Left lung (tissue), 10 donors: Measurements from ENCODE around the gene HOXA1. TPM values are rescaled to one million over a fixed set of nuclear protein-coding genes. Genes with fewer than 3 reads are reported as not detected.

ENCODE experiments used
- ATAC-seq: fragments of 200-7000 bp; cut with Tn5 transposase; one replicate; pipeline ENCODE4 v1.9.1; 2020; ENCODE audit warnings: moderate library complexity
- DNase-seq, 4 donors: peaks; one replicate each; pipeline ENCODE4 v3.0.0-alpha.2; 2013 to 2020
- H3K27ac ChIP-seq, 2 donors: fragments of 200-600 bp; sonication (generic) in 1 of 2; one replicate each; pipeline versions ENCODE4 v1.5.0 to v1.8.0; 2020 to 2021
- H3K27me3 ChIP-seq, 2 donors: fragments of 200-600 bp; sonication (generic) in 1 of 2; one replicate each; pipeline versions ENCODE4 v1.5.0 to v1.8.0; 2020 to 2021
- H3K36me3 ChIP-seq, 2 donors: fragments of 200-600 bp; sonication (generic) in 1 of 2; one replicate each; pipeline versions ENCODE4 v1.5.0 to v1.8.0; 2020 to 2021
- H3K4me1 ChIP-seq, 2 donors: fragments of 200-600 bp; one replicate each; pipeline ENCODE4 v1.8.0; 2021
- H3K4me3 ChIP-seq, 2 donors: fragments of 200-600 bp; sonication (generic) in 1 of 2; one replicate each; pipeline versions ENCODE4 v1.5.0 to v1.8.0; 2020 to 2021; ENCODE audit warnings: mild to moderate bottlenecking in 1 of 2
- H3K9me3 ChIP-seq, 2 donors: fragments of 200-600 bp; sonication (generic) in 1 of 2; one replicate each; pipeline versions ENCODE4 v1.5.0 to v1.8.0; 2020 to 2021
- CTCF ChIP-seq, 2 donors: fragments of 200-600 bp; sonication (generic) in 1 of 2; IDR thresholded peaks; one replicate each; pipeline versions ENCODE4 v1.5.0 to v1.8.0; 2021; ENCODE audit warnings: antibody characterized with exemption in 2 of 2
- intact Hi-C, 2 donors: fragments of 100-400 bp; cut with DNase I; formaldehyde crosslinking; loops; one replicate each; pipeline versions ENCODE4 v1.11.2 to v1.14.2; 2022
- polyA plus RNA-seq, 6 donors: library from polyadenylated mRNA; unstranded; fragments of 120-200 nt; gene quantifications; one replicate each; pipeline ENCODE4 v1.2.1, GENCODE V29; 2013; ENCODE audit not compliant: insufficient read length in 6 of 6
- total RNA-seq, 2 donors: library from RNA; stranded (reverse); fragmentation: NEBNext Ultra II Directional; extraction: Animal tissue kit (Norgen Biotek cat#: 25700); gene quantifications; one replicate each; pipeline ENCODE4 v1.2.1, GENCODE V29; 2021
- donor health status: DM: no; HTN: yes; CAD: no.
- donor health status: DM: no; HTN: no; CAD: no.

The HOXA1 gene
- total and polyA plus RNA-seq, 8 donors: 0.50 to 3.1 (median 2.1) TPM

- peak in 1 of 4 donors; percentile 41 for DNase-seq
- Histone ChIP-seq H3K4me3 (peak overlapping the region; percentile 52 to 56), H3K27ac (peak overlapping the region; percentile 86 to 92), H3K9me3 (no peaks in the 10 kb centered on the region), H3K4me1 (peaks cover 3 to 13% of the 10 kb centered on the region in 2 donors), H3K36me3 (no peaks in the 10 kb centered on the region), H3K27me3 (peaks cover 19 to 100% of the 10 kb centered on the region in 2 donors)
- TF ChIP-seq CTCF (IDR thresholded peaks at IDR 0.05): no peak
- no peak for ATAC-seq
- intact Hi-C loops: loop anchor here in 1 of 2 donors (5.0 kb wide), 1 partner anchor 44 kb away; the partner anchor contains the start of gene HOXA1
Observed at GRCh38 chr7:27141137-27141922, 45.5 kb upstream of the HOXA1 start.

DNA sequence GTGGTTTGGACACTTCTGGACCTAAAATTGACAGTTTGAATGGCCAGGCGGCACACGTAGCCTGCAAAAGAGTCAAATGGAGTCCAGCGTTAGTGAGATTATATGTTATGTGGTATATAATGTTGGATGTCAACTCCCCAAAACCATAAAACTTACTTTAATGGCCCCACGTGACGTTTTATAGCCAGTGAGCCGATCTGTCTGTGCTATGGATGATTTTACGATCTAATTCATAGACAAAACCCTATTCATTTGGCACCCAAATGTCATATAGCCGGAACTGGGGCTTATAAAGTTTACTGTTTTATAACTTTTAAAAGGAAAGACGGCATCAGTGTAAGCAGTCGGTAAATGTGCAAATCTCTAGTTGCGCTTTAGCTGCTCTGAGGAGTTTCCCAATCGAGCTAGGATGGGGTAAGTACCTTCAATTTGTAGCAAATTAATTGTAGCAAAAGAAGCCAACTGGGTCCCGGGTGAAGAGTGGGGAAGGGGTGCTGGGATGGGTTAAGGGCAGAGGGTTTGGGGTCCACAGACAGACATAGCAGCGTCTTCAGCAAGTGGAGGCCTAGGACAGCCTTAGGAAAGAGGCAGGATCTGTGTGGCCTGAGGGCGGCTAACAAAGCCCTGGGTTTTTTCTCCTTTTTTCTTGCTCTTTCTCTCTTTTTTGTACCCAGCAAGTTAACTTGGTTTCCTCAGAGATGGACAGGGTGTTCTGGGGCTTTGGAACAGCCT lies 44.5 kb upstream of the HOXA1 start:
- H3K27me3 ChIP-seq: peaks cover 22 to 100% of the 10 kb centered on the region in 2 donors
- intact Hi-C loops: loop anchor here in 1 of 2 donors (5.0 kb wide), 1 partner anchor 43 kb away; the partner anchor contains the start of gene HOXA1
- no peaks in the 10 kb centered on the region for H3K9me3 ChIP-seq
- H3K27ac ChIP-seq: peak overlapping the region; percentile 86 to 92
- no peaks in the 10 kb centered on the region for H3K36me3 ChIP-seq
- DNase-seq (peak in 1 of 4 donors; percentile 41), ATAC-seq (no peak)
- H3K4me3 ChIP-seq: peak overlapping the region; percentile 12 to 52
- peaks cover 9 to 23% of the 10 kb centered on the region in 2 donors for H3K4me1 ChIP-seq
- TF ChIP-seq CTCF (IDR thresholded peaks at IDR 0.05): no peak

DNA sequence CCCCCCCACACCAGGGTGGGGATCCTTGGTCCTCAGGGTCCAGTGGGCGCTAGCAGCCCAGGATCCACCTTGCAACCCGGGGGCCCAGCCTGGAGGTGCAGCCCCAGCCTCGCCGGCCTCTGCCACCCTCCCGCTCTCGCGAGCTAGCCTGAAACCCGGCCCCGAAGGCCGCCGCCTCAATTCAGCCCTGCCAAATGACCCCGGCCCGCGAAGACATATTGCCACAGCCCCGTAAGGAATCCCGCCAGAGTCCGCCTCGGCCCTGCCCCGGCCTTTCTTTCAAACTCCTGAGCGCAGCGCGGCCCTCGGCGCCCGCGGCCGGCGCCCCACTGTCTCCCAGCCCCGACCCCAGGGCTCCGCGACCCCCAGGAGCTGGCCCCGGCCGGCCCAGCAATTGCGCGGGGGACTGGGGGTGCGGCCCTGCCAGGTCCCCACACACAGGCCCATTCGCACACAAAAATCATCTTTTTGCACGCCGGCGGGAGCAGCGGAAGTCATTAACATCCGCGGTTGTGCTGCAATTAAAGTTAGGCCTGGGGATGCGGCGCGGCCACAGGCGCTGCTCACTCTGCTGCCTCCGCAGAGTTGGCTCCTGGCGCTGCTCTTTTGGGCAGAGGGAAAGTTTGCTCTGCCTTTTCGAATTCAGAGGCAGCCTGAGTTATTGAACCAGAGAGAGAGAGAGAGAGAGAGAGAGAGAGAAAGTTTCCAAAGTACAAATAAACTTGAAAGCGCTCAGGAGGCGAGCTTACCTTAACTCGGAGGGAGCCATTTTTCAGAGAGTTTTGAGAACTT lies 43.7 kb upstream of the HOXA1 start:
- Histone ChIP-seq H3K27ac (peak overlapping the region; percentile 86 to 92), H3K4me3 (peak overlapping the region; percentile 0 to 52), H3K9me3 (no peaks in the 10 kb centered on the region), H3K36me3 (no peaks in the 10 kb centered on the region), H3K4me1 (peaks cover 9 to 31% of the 10 kb centered on the region in 2 donors), H3K27me3 (peaks cover 18 to 99% of the 10 kb centered on the region in 2 donors)
- no peak for ATAC-seq
- no peak for TF ChIP-seq CTCF (IDR thresholded peaks at IDR 0.05)
- DNase-seq: peak in 3 of 4 donors; percentile 34 to 75 (median 35)
- intact Hi-C loops: loop anchor here in 1 of 2 donors (5.0 kb wide), 1 partner anchor 42 kb away; the partner anchor contains the start of gene HOXA1

- Histone ChIP-seq H3K4me1 (peaks cover 14 to 36% of the 10 kb centered on the region in 2 donors), H3K27me3 (peaks cover 13 to 99% of the 10 kb centered on the region in 2 donors)
Observed at GRCh38 chr7:27138985-27139333, 43.2 kb upstream of the HOXA1 start.

More at GRCh38 chr7:27138985-27139333, 43.2 kb upstream of the HOXA1 start:
- Histone ChIP-seq H3K27ac (peak overlapping the region; percentile 86 to 92), H3K36me3 (no peaks in the 10 kb centered on the region), H3K4me3 (peak overlapping the region; percentile 0 to 52), H3K9me3 (no peaks in the 10 kb centered on the region)
- intact Hi-C loops: no loop called here
- TF ChIP-seq CTCF (IDR thresholded peaks at IDR 0.05): no peak
- ATAC-seq: no peak
- peak in 2 of 4 donors; percentile 22 to 39 for DNase-seq
